OCI-LY3 (cell line): ENCODE measurements around the gene OR51A7.

ENCODE experiments used
- H2AFZ ChIP-seq: fragments of 200-600, 300-600 bp; shearing (Covaris generic); 2 replicates; pipeline ENCODE4 v1.6.0; 2014; ENCODE audit warnings: antibody characterized with exemption, low read depth, low read length
- H3K27ac ChIP-seq: fragments of 200-600, 300-600 bp; sonication (generic); 2 replicates; pipeline ENCODE4 v1.5.1; 2014; ENCODE audit warnings: mild to moderate bottlenecking, low read length, moderate library complexity, mixed read lengths
- H3K27me3 ChIP-seq: fragments of 200-600, 300-600 bp; sonication (generic); 2 replicates; pipeline ENCODE4 v1.6.1; 2014; ENCODE audit warnings: low read depth, low read length, mixed read lengths
- H3K36me3 ChIP-seq: fragments of 200-600, 300-600 bp; sonication (generic); replicated peaks from 2 replicates; pipeline ENCODE3; 2014; ENCODE audit warnings: low read depth, low read length, mixed read lengths
- H3K4me1 ChIP-seq: fragments of 300-600, 200-600 bp; sonication (generic); 2 replicates; pipeline ENCODE4 v1.6.1; 2014; ENCODE audit warnings: low read length, mixed read lengths
- H3K4me2 ChIP-seq: fragments of 200-600, 300-600 bp; sonication (generic); 2 replicates; pipeline ENCODE4 v1.6.1; 2014; ENCODE audit warnings: low read length, mixed read lengths
- H3K4me3 ChIP-seq: fragments of 300-600, 200-600 bp; sonication (generic); 2 replicates; pipeline ENCODE4 v1.5.1; 2014; ENCODE audit warnings: antibody characterized with exemption, mild to moderate bottlenecking, low read length, moderate library complexity
- H3K79me2 ChIP-seq: fragments of 300-600, 200-600 bp; shearing (Covaris generic); 2 replicates; pipeline ENCODE4 v1.6.1; 2014; ENCODE audit warnings: mild to moderate bottlenecking, low read length, mixed read lengths
- H3K9ac ChIP-seq: fragments of 300-600, 200-600 bp; shearing (Covaris generic); 2 replicates; pipeline ENCODE4 v1.6.0; 2014; ENCODE audit warnings: mild to moderate bottlenecking, low read length, moderate library complexity
- H3K9me3 ChIP-seq: fragments of 200-600, 300-600 bp; shearing (Covaris generic); 2 replicates; pipeline ENCODE4 v1.6.1; 2014; ENCODE audit warnings: low read length, mixed read lengths; ENCODE audit not compliant: insufficient read depth
- H4K20me1 ChIP-seq: fragments of 200-600, 300-600 bp; sonication (generic); 2 replicates; pipeline ENCODE4 v1.6.1; 2016; ENCODE audit warnings: low read length, mixed read lengths; ENCODE audit not compliant: insufficient read depth
- CTCF ChIP-seq: fragments of 200-600, 300-600 bp; sonication (generic); IDR thresholded peaks from 2 replicates; pipeline ENCODE4 v1.5.1; 2014; ENCODE audit warnings: antibody characterized with exemption, low read length, low read depth
- EZH2phosphoT487 ChIP-seq: fragments of 200-600 bp; shearing (Covaris generic); IDR thresholded peaks from 2 replicates; pipeline ENCODE4 v1.6.1; 2018; ENCODE audit warnings: antibody characterized with exemption, mixed run types, low read depth

Gene OR51A7

GRCh38 chr11:4865855-4866254 lies 37.7 kb upstream of the OR51A7 start:
- TF ChIP-seq EZH2phosphoT487, result no peak
- no peak for TF ChIP-seq CTCF
- Histone ChIP-seq H3K27me3 (no peaks in the 10 kb centered on the region), H3K4me3 (no peak overlapping the region), H3K9ac (no peak overlapping the region), H3K9me3 (no peaks in the 10 kb centered on the region), H3K27ac (no peak overlapping the region), H3K36me3 (no peaks in the 10 kb centered on the region), H3K4me1 (no peaks in the 10 kb centered on the region), H2AFZ (no peak overlapping the region), H3K79me2 (no peaks in the 10 kb centered on the region), H4K20me1 (no peaks in the 10 kb centered on the region), H3K4me2 (no peak overlapping the region)

DNA sequence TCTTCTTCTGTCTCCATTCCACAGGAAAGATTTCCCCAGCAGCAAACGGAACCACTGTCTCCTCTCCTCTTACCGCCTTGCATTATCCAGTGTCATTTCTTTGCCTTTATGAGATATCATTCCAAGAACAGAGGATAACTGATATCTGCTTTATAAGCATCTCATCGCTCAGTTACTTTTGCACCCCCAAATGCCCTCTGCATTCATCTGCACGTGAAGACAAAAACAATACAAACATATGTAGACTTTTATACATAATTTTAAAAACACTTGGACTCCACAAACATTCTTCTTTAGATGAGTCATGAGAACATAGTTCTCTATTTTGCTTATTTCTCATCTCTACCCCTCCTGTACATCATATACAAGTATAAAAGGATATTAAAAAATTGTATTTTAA lies 22.4 kb upstream of the OR51A7 start:
- H3K27me3 ChIP-seq, result no peaks in the 10 kb centered on the region
- H3K4me3 ChIP-seq, result no peak overlapping the region
- H3K9me3 ChIP-seq, result no peaks in the 10 kb centered on the region
- H4K20me1 ChIP-seq, result no peaks in the 10 kb centered on the region
- H3K27ac ChIP-seq, result no peak overlapping the region
- no peak overlapping the region for H3K4me2 ChIP-seq
- TF ChIP-seq EZH2phosphoT487, result no peak
- TF ChIP-seq CTCF, result no peak
- no peaks in the 10 kb centered on the region for H3K79me2 ChIP-seq
- H2AFZ ChIP-seq, result no peak overlapping the region
- H3K4me1 ChIP-seq, result no peaks in the 10 kb centered on the region
- H3K36me3 ChIP-seq, result no peaks in the 10 kb centered on the region
- H3K9ac ChIP-seq, result no peak overlapping the region

GRCh38 chr11:4881860-4882500 lies 21.6 kb upstream of the OR51A7 start, which contains the start of gene OR51T1:
OR51T1 (plus strand) TSS chr11:4881900; CDS start chr11:4881900, 0 bp downstream.
- Histone ChIP-seq H3K4me1 (no peaks in the 10 kb centered on the region), H3K4me2 (no peak within 1 kb of the TSS), H4K20me1 (no peaks in the 10 kb centered on the region), H3K36me3 (no peaks in the 10 kb centered on the region), H3K27ac (no peak within 1 kb of the TSS), H3K4me3 (no peak within 1 kb of the TSS), H2AFZ (no peak within 1 kb of the TSS), H3K9me3 (no peaks in the 10 kb centered on the region), H3K79me2 (no peaks in the 10 kb centered on the region), H3K27me3 (no peaks in the 10 kb centered on the region), H3K9ac (no peak within 1 kb of the TSS)
- TF ChIP-seq CTCF (no peak), EZH2phosphoT487 (no peak)

DNA sequence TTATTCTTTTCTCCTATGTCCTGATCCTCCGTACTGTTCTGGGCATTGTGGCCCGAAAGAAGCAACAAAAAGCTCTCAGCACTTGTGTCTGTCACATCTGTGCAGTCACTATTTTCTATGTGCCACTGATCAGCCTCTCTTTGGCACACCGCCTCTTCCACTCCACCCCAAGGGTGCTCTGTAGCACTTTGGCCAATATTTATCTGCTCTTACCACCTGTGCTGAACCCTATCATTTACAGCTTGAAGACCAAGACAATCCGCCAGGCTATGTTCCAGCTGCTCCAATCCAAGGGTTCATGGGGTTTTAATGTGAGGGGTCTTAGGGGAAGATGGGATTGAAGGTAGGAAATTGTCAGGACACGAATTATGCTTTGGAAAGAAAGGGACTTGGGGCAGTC lies 21.0 kb upstream of the OR51A7 start:
- Histone ChIP-seq H3K79me2 (no peaks in the 10 kb centered on the region), H3K27me3 (no peaks in the 10 kb centered on the region), H3K9ac (no peak overlapping the region), H3K9me3 (no peaks in the 10 kb centered on the region), H3K36me3 (no peaks in the 10 kb centered on the region), H3K4me1 (no peaks in the 10 kb centered on the region), H3K4me2 (no peak overlapping the region), H3K27ac (no peak overlapping the region), H2AFZ (no peak overlapping the region), H3K4me3 (no peak overlapping the region), H4K20me1 (no peaks in the 10 kb centered on the region)
- no peak for TF ChIP-seq CTCF
- TF ChIP-seq EZH2phosphoT487, result no peak
